GM19035 (cell line): ENCODE data around the gene ITGA8.

ENCODE experiments used
- ATAC-seq: cut with Tn5 transposase; IDR thresholded peaks from one replicate; pipeline ENCODE4 v1.9.1; 2021; ENCODE audit not compliant: unreplicated experiment

Gene ITGA8

DNA sequence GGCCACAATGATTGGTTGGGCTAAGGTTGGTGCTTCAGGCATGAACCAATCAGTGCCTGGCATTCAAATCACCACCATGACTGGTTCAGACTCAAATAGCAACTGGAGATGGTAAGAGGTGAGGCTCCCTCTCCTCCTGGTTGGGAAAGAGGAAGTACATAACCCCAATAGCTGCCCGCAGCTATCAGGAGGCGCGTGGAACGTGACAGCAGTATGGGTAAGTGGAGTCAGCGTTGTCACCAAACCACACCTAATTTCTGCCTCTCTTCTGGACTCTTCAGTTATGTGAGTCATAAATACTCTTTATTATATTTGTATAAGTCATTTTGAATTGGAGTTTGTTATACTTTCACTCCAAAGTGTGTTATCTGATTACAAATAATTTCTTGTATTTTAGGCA is 17.9 kb upstream of the ITGA8 start:
- no peak for ATAC-seq

DNA sequence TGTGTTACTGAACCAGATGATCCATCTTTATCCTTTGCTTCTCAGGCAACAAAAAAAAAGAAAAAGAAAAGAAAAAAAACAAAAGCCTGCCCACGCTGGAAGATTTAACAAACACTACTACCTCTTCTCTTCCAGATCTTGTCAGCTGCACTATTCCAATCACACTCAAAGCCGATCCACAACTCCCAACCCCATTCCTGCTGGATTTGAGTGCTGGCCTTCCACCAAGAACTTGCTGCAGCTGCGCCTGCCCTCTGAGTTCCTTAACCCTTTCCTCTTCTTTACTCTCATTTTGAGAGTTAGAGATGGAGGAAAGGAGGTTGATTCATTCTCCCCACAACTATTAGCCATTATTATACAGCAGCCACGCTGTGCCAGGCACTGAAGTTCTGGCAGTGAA is 16.0 kb upstream of the ITGA8 start:
- no peak for ATAC-seq

DNA sequence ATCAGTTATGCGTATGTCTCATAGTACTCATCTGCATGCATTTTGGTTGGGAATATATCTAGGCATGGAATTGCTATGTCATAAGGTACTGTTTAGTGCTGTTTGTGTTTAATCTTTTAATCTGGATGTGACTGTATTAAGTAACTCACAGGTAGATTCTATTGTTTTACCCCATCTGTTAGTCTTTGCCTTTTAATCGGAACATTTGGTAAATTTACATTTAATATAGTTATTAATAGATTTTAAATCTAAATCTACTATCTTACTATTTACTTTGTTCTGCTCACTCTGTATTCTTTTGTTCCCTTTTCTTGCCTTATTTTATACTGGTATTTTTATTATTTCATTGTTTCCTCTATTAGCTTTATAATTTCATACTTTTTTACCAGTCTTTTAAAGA is 10.6 kb upstream of the ITGA8 start:
- no peak for ATAC-seq

DNA sequence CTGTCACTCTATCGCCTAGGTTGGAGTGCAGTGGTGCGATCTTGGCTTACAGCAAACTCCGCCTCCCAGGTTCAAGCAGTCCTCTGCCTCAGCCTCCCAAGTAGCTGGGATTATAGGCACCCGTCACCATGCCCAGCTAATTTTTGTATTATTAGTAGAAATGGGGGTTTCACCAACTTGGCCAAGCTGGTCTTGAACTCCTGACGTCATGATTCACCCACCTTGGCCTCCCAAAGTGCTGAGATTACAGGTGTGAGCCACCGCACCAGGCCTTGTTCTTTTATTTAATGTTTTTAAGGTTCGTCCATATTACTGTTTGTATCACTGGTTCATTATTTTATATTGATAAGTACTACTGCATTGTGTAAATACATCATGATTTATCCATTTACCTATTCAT is 10.2 kb upstream of the ITGA8 start:
- ATAC-seq: no peak

DNA sequence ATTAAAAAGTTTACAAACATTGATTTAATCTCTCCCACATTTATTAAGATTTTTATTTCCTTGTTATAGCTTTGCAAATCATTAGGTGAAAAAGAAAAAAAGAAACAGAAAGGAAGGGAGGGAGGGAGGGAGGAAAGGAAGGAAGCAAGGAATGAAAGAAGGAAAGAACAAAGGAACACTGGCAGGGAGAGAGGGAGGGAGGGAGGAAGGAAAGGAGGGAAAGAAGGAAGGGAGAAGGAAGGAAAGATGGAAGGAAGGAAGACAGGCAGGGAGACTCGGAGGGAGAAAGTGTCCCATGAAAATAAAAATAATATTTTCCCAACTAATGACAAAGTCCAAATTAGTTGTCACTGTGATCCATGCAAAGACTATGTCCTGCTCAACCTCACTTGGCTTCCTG is 6.3 kb upstream of the ITGA8 start:
- ATAC-seq: no peak

DNA sequence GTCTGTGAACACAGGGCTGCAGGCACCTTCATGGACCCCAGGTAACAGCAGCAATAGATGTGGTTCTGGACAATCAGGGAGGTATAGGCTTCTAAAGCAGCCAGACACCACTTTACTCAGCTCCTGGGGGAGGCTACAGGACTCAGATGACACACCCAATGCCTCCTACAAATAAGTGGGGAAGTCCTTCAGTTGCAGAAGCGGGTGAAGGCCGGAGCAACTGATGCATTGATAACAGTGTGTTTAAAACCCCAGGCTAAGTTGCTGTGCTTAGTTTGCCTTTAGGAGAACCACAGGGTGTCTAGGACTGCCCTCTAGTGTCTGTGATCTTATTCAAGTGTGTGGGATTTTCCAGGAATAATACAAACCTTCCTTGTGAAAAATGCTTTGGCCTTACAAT is 5.9 kb upstream of the ITGA8 start:
- ATAC-seq: no peak

DNA sequence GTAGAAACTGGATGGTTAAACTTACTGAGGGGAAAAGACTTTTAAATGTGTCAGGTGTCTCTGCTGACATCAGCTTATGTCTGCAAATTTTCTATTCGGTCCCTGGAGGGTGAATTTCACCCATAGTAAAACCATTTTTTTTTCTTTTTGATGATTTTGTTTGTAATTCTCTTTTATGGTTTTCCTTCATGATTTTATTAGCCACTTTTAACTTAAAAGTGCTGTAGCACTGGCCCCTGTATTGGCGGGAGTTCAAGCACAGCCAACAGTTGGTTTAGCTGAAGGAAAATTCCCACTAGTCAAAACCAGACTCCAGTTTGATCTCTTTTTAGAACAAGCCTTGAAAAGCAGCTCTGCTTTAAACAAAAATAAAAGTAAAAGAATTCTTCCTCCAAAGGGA is 5.0 kb upstream of the ITGA8 start:
- ATAC-seq: no peak

DNA sequence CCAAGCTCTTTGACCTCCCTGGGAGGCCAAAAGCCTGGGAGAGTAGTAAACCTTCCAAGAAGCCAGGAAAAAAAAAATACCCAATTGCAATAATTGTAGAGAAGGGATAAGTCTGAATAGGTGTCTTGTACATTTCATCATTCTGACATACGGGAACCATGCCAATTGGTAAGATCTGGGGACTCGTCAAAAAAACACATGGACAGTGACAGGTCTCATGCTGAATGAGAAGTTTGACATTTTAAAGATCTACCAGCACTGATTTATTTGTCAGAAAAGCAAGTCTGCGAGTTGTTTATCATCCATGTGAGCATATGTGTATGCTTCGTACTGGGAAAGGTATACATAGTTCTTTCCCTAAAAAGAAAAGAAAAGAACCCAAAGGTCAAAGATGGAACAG is 4.1 kb upstream of the ITGA8 start:
- ATAC-seq: no peak

DNA sequence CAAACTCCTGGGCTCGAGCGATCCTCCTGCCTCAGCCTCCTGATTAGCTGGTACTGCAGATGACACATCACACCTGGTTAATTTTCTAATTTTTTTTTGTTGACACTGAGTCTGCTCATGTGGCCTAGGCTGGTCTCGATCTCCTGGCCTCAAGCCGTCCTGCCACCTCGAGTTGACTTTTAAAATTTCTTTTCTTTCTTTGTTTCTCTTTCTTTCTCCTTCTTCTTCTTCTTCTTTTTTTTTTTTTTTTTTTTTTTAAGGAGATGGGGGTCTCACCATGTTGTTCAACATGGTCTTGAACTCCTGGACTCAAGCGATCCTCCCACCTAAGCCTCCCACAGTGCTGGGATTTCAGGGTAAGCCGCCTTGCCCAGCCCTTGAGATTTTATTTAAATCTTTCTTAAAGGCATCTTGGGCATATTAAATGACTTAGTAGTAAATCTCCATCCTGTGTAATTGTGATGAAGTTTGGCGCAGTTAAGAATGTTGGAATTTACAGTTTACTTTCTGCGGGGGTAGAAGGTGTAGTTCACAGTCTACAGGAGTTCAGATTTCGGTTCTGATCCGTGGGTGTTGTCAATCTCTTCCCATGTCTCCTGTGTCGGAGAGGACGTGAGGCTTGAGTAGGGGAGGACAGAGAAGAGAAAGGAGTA is 1.0 kb upstream of the ITGA8 start:
- ATAC-seq: no peak

DNA sequence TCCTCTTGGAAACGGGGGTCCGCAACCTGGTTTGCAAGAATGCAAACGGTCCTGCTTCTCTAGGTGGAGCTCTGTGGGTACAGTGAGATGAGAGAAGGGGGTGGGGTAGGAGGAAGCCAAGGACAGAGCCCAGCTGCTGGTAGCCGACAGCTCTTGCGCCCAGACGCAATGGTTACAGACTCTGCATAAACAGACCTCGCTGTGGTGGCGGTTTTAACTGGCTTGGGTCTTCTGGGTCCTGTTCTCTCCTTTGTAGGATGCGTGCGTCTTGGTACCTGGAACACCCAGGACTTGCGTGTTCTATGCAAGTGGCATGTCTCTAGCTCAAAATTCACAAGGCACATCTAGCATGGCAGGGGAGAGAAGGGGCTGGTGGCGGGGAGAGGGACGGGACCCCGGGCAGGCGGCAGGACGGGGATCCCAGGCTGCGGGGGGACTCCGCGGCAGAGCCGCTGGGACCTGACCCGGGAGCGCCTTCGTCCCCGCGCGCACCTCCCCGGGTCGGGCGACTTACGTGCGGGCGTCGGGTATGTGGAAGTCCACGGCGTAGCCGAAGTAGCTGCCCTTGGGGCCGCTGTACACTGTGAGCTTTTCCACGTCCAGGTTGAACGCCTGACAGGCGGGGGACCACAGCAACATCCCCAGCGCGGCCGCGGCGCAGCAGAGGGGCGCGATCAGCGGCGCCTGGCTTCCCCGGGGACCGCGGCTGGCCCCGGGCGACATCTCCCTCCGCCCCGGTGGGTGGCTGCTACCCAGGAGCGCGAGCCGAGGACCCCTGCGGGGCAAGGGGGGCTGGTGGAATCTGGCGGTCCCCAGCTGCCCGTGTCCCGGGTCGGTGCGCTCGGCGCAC is 448 bp downstream of the ITGA8 start:
- ATAC-seq: no peak

DNA sequence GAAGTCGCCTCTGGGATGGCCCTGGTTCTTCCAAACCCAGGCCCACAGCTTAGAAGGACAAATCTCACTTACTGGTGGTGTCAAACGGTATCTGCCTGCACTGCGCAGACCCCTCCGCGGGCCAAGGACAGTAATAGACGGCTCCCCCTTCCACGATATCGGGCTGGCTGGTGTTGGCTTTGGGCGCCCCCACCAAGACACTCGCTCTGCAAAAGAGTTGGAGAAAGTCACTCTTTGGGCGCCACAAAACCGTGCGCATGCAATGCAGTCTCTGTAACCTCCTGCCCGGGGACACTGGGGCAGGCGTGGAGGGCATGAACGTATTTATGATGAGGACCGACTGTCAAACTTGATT is 1.1 kb downstream of the ITGA8 start:
- ATAC-seq: no peak

DNA sequence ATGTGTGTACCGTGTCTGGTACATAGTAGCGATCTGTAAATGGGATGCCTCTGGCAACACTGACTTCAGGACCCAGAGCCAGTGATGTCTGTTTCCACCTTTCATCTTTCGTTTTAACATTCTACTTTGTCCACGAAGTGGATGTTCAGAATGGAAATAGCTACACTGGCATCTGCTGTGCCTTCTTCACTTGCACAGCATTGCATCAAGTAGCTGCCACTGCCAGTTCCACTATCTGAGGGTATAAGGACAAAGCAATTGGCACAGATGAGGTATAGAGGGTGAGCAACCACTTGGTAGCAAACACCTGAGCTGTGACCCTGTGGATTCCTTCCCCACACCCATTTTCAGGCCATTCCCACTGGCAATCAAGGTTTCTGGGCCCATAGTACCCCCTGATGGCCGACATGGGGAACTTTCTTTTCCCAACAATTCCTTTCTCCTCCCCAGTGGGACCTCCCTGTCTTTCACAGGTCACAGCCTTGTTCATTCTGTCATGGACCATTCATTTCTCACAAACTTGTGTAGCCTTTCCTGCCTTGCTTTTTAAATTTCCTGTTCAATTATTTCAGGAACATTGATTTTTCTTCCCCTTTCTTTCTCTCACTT is 4.0 kb downstream of the ITGA8 start:
- no peak for ATAC-seq

DNA sequence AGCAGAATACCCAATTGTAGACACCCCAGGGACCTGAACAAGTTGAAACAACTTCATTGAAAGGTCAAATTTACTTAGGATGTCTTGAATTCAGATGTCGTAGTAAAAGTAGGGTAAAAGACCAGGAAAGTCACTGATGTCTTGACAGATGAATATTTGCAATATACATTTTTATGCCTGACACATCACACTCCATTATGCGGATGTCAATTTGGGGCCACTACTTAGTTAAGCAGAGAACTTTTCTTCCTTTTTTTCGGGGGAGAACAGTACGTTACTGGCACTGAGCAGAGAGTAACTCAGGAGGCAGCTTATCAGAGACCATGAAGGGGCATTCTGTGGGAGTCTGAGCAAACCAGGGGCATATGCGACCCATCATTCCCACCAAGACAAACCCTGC is 4.9 kb downstream of the ITGA8 start:
- no peak for ATAC-seq

DNA sequence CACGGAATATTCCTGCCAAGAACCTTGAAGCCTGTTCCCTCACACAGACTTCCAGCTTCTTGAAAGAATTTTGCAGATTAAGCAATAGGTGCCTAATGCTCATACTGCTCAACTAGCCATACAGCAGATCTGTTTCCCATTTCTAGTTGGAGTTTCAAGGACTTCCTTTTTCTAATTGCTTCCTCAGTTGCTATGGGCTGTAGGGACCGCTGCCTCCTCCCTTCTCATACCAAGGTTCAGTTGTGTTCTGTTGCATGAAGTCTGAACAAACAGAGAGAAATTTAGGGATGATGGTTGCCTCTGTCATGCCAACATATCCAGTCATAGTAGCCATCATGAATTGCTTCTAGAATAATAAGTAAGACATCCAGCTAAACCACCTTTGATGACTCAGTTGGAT is 6.8 kb downstream of the ITGA8 start:
- no peak for ATAC-seq

DNA sequence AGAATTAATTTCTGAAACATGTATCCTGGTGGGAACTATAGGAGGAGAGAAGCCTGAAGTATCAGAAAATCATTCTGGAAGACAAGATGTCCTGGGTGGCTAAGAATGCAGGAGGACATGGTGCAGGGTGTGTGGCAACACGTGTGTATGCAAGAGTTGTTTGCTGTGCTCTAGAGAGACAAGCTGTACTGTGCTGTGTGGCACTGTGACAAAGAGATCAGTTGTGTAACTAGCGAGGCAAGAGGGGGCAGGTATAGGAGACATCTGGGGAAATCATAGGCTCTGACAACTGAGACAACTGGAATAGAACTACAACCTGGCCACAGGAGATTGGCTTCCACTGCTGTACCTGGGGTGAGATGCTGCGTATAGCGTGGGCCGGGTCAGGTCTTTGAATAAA is 9.3 kb downstream of the ITGA8 start:
- ATAC-seq: no peak

DNA sequence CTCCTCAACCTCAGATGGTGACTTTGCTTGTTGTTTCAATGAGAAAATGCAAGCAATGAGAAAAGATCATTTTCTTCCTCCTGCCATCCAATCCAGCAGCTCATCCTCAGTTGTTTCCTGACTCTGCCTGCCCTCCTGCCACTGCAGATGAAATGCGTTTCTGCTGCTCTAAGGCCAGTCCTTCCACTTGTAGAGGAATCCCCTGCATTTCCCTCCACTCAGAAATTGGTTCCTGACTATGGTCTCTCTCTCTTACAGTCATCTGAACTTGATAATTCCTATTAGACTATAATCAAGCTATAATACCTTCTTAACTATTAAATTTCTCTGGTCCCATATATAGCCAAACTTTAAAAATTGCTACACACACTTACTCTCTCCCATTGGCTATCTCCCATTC is 14.4 kb downstream of the ITGA8 start:
- no peak for ATAC-seq

DNA sequence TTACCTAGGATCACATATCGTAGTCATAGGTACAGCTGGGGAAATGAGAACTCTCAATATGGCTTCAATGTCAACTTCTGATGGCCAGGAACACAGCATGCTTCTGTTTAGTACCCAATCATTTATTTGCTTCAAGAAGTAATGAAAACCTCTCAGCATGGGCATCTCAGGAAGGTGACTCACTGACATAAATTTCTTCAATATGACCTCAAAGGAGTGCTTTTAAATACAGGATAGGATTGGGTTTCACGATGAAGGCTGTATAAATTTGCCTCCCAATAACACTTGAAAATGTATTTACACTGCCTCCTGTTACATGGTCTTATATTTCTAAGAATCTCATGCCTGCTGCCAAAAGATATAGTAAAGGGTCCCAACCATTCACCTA is 15.1 kb downstream of the ITGA8 start:
- ATAC-seq: no peak

DNA sequence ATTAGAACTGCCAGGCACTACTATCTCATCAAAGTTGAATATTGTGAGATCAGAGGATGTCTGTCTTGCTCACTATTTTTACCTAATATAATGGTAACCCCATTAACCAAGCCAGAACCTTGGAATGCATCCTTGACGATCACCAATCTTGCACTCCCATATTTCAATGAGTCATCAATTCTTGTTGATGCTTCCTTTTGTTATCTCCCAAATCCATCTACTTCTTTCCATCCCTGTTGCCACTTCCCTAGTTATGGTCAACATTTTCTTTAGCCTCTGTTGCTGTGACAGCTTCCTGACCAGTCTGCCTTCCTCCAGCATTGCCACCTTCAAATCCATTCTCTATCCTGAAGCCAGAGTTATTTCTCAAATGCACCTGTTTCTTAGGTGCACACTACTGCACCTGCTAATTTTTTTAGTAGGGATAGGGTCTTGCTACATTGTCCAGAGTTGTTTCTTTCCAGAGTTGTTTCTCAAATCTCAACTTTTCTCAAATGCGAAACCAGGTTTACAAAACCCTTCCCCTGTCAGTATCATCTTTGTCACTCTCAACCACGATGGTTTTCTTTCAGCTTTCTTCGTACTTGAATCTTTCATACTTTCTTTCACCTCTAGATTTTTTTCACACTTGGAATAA is 15.7 kb downstream of the ITGA8 start:
- no peak for ATAC-seq

DNA sequence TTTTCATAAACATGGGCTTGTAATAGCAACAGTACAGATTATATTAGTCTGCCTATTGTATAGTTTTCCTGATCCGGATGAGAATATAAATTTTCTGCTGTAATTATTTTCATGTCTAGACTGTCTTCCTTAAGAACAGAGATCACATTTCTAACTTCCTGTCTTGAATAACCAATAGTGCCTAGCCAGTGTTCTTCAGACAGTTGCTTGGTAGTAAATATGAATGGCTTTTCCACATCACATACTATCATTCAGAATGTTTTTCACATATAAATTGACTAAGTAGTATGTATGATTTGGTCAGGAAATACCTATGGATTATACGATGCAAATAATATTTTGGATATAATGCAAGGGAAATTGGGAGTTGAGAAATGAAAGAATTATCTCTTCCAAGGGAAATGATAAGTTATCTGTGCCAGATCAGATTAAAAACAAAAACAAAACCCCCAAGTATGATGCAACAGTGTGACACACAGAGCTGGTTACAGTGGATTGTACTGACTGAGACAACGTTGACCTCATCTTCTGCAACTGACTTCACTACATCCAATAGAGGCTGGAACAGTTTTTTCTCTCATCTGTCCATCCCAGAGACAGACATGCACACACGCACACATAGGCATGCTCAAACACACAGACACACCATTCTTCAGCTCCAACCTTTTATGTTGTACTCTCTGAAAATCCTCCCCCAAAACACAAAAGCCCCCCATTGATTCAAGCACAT is 16.4 kb downstream of the ITGA8 start:
- ATAC-seq: no peak

DNA sequence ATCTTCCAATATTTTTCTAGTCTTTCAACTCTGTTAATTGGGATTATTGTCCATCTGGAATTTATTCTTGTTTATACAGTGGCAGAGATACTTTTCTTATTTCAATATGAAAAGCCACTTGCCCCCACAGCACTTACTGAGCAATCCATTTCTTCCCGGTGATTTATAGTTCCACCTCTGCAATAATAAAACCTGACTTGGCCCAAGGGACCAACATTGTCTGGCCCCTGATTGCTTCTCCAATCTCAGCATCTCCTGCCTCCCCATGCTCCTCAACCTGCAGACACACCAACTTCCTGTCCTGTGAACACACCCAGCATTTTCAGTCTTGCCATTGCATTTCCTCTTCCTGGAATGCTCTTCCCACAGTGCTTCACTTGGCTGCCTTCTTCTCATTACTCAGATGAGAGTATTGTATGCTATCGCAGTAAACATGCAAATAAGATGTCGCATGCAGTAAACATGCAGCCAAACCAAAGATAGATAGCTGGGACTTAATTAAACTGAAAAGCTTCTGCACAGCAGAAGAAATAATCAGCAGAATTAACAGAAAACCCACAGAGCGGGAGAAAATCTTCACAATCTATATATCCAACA is 19.5 kb downstream of the ITGA8 start:
- ATAC-seq: no peak

DNA sequence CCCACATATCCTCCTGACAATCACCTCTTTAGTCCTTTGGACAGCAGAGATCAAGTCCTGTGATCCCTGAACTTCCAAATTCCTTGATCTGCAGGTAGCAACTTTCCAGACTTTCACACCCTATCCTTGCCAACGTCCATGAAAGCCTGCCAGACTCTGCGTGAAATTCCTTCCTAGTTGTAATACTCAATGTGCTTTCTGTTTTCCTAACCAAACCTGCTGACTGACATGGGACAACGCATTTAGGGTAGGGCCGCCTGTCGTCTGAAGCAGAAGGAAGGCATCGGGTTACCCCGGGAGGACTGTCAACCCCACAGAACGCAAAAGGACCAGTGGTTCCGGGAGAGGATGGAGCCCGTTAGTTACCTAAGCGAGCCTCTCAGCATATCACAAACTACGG is 23.9 kb downstream of the ITGA8 start:
- no peak for ATAC-seq
